Left forelimb (tissue), 1 donor: ENCODE data around the gene EFCAB12.
"Not testable (repeated sequence)": the region's sequence is repeated elsewhere in the genome, so short reads cannot be mapped to it uniquely, and the experiment has no call there.

Source experiments
- DNase-seq: peaks from one replicate; pipeline ENCODE4 v3.0.0-alpha.2; 2018; ENCODE audit warnings: low spot score

EFCAB12 gene

DNA sequence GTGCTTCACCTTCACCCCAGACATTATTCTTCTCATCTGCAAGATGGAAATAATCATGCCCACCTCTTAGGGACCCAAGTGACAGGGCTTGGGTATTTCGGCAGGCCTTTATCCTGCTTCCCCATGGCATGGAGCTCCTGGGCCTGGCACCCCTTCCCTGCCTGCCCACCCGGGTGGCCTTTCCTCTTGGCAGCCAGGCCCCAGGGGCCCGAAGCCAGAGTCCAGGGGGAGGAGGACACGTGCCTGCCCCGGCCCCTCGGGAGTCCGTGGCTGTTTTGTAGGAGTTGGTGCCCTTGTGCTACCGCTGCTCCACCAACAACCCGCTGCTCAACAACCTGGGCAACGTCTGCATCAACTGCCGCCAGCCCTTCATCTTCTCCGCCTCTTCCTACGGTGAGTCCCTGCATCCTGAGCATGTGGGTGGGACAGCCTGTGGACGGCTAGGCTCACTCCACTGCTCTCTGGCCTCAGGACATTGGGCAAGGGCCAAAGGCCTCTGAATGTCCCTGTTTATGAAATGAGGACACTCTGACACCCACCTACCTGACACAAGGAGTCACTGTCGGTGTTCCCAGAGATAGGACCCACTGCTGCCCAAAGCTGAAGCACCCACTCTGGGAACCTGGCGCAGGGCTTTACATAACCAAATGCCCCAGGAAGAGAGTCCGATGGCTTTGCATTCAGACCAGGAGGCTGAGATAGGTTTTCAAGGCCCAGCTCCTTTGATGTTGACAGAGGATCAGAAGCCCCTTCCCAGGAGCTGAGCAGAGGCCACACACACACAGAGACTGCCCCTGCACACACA lies 34.5 kb downstream of the EFCAB12 start:
- not testable (repeated sequence) for DNase-seq

DNA sequence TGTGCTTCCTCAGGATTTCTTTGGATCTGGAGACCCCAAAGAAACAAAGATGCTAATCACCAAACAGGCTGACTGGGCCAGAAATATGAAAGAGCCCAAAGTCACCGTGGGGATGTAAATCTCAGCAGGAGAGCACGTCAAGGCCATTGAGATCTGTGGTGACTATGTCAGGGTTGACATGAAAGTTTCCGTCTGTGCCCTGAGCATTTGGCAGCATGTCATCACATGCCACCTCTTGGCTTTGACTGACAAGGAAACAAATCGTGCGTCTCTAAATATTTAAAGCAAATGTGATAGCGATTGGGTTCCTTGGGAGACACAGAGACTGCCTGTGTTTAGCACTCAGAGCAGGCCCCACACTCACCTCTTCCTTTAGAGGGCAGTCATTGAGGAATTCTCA lies 35.2 kb downstream of the EFCAB12 start:
- DNase-seq: no peak

DNA sequence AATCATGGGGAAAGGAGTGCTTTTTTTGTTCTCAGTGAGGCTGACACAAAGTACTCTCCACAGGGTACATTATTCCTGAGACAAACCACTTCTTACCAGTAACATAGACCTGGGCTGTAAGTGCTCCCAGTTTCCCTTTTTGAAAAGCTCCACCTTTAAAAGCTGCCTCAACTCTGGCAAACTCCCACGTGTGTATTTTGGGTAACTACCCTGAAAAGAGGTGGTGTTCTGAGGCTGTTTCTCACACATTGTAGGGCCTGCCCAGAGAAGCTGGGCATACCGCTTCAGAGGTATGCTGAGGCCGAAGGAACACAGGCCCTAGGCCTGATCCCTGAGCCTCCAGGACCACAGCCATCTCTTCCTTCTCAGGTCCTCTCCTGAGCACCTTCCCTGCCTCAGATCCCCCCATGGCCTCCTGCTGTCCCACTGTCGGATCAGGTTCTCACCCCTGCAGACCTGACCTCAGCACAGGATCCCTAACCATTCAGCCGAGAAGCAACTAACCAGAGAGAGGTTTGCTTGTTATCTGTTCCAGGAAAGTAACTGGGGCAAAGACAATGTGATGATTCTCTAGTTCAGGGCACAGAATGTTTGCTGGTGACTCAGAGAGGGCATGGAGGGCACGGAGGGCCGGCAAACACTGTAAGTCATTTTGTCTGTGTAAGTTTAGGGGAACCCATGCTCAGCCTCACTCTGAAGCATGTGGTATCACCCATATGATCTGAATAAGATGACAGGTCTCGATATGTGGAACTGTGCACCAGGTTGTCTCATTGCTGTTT lies 36.1 kb downstream of the EFCAB12 start:
- not testable (repeated sequence) for DNase-seq

GRCh38 chr3:129391583-129391982 lies 36.9 kb downstream of the EFCAB12 start:
- not testable (repeated sequence) for DNase-seq

DNA sequence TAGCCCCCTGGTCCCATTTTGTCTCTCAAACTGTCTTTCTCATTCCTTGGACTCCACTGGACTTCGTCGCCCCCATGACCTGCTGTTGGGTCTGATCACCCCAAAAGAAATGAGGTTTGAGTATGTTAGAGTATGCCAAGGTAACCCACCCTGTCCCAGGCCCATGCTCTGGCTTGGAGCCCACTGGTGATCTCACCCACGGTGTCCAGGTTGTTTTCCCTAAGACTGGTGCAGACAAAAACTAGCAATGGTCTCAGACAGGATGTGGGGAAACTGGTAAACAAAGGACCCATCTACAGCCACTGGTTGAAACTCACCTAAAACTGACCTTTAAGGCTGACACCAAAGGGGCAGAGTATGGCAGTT lies 38.9 kb downstream of the EFCAB12 start:
- DNase-seq: no peak

DNA sequence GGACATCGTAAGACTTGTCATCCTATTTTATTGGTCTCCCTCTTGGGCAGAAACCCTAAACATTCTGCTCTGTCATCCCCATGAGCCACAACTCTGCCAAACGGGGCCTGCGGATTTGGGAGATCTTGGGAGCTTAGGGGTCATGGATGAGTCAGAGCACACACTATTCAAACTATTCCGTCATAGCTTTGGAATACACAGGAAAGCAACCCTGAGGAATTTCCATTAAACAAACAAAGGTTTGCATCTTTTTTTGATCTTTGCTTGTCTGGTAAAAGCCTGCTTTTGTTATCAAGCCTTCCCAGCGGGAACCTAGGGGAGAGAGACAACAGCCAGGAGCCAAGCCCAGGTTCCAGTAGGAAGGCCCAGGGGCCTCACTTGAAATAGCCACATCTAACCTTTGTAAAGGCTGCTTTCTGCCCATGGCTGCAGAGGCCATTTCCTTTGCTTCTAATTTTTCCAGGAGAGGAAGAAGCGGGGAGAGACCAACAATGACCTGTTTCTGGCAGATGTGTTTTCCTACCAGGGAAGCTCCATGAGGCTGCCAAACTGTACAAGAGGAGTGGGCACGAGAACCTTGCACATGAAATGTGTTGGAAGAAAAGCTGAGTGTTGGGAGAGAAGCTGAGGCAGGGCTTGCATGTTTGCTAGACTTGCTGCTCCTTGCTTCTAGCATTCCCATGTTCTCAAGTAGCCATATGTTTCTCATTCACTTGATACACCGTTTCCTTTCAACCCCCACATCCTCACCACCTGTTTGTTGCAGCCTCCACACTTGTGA lies 39.5 kb downstream of the EFCAB12 start:
- DNase-seq: not testable (repeated sequence)

DNA sequence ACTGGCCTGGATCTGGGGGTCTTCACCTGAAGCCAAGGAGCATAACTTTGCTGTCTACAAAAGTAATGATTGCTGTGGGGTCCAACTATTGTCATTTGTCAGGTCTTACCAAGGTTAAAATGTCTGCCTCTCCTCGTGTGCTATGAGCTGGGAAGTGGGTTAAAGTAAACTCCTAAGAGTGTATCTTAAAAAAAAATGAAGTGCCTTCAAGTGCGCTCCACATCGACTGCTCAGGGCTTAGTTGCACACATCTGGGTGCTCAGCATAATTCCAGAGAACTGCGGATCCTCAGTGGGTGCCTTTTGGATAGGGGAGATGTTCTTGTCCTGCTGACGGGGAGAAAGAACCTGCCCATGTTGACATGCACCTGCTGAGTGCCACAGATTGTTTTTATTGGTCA lies 40.9 kb downstream of the EFCAB12 start:
- no peak for DNase-seq

GRCh38 chr3:129386984-129387383 lies 41.5 kb downstream of the EFCAB12 start:
- DNase-seq: no peak

DNA sequence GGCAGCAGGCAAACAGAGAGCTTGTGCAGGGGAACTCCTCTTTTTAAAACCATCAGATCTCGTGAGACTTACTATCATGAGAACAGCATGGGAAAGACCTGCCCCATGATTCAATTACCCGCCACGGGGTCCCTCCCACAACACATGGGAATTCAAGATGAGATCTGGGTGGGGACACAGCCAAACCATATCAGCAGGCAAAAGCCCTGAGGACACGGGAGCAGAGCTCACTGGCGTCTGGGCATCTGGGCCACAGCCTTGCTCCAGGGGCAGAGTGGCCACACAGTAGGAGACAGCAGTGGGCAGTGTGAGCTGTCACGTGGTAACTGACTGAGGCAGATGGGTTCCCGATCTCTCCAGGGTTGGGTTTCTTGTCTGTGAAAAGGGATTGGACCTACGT lies 42.9 kb downstream of the EFCAB12 start:
- not testable (repeated sequence) for DNase-seq

DNA sequence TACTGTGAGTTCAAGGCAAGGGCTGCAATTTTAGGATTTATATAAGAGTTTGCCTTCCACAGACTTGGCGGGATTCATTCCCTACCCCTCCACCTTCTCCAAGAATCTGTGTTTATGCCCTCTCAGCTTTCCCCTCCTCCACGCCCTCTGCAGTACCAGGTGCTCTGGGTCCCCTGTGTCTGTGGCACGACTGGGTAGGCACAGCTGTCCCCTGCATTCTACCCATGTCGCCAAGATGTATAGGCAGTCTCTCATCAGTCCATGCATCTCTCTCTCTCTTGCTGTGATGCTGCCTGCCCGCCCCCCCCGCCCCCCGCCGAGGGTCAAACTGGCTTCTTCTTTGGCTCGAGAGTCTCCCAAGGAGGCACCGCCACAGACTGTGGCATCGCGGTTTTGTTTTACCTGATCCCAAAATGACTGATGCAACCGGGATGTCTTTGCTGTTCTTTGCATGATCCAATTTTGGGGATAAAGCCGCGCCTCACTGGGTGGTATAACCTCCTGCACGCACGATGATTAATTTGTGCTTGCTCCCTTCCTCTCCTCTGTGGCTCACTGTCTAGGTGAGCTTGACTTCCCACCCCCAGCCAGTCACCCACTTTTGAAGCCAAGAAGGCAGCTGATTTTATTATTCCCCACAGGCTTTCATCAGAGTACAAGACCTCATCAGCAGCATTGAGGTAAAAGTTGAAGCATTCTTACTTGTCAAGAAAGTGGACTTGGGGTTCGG lies 43.7 kb downstream of the EFCAB12 start:
- no peak for DNase-seq

DNA sequence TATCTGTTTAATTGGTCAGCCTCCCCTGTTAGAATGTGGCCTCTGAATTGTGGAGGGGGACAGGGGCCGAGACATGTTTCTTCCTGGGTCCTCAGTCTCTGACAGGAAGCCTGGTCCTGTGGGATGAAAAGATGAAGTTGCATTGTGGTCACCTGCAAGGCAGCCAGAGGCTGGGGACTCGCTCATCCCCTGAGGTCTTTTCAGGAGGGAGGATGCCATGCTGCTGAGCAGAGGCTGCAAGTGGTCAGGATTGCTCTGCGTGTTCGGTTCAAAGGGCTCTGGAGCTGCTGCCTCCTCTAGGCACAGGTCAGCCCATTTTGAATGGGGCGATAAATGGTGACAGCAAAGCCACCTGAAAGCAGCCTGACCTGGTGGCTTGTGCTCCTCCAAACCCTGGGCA lies 44.3 kb downstream of the EFCAB12 start:
- DNase-seq: not testable (repeated sequence)

GRCh38 chr3:129383292-129383860 lies 45.1 kb downstream of the EFCAB12 start:
- peak; percentile 69 for DNase-seq

DNA sequence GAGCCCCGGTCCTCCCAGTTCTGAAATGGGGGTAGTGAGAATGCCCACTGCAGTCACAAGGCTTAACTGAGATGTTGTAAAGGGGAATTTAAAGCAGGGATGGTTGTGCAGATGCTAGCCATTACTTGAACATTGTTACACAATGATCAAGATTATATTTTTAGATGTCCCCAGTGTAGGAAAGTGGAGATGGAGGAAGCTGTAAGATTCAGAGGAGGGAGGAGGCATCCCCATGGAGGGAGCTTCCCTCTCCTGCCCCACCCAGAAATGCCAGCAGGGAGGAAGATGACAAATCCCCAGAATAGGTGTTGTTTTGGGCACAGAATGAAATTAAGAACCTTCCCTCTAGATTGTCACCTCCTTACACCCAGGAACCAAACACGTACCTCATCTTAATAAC lies 46.1 kb downstream of the EFCAB12 start:
- no peak for DNase-seq

DNA sequence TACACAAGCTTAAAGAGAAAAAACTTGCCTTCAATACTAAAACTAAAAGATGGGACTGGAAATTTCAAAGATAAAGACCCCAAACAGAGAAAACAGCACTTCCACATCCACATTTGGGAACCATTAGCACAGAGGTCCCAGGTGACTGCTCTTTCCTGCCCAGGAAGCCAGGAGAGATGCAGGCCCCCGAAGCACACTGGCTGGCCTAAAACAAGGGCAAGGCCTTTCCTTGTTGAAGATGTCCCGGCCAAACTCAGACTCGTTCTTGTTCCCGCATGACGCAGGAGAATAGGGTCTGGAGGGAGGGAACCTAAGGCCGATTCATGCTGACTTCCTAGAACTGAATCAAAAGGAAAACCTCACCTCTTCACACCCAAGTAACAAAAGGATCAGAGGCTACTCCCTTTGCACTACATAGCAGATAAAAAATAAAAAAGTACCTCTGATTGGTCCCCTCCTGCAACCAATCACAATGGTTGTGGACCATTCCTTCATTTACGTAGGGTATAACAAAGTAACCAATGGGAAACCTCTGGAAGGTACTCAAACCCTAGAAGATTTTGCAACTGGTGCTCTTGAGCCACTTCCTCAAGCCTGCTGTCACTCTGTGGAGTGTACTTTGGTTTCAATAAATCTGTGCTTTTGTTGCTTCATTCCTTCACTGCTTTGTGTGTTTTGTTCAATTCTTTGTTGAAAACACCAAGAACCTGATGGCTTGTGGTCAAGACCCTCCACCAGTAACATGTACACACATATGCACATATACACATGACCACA lies 48.7 kb downstream of the EFCAB12 start:
- DNase-seq: no peak

DNA sequence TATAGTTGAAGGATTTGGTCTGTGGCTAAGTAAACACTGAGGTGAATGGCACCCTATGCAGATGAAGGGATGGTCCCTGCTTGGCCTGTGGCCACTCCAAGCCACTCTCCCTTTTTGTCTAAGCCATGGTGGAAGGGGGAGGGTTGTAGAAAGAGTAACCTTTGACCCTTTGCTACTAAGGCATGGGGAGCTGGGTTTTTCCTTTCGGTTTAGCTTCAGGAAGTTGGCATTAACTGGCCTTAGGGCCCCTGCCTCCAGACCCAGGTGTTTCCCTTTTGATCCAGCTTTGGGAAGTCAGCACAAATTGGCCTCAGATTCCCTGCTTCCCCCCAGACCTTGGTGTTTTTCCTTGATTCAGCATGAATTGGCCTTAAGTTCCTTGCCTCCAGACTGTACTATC lies 49.5 kb downstream of the EFCAB12 start:
- DNase-seq: no peak

- DNase-seq: no peak
Observed at GRCh38 chr3:129377615-129378014, 50.8 kb downstream of the EFCAB12 start.

GRCh38 chr3:129375099-129375498 lies 53.3 kb downstream of the EFCAB12 start:
- no peak for DNase-seq

GRCh38 chr3:129371041-129371826 lies 57.2 kb downstream of the EFCAB12 start:
- no peak for DNase-seq

GRCh38 chr3:129370248-129370964 lies 58.0 kb downstream of the EFCAB12 start:
- DNase-seq: no peak
